Measurements from ENCODE around the gene HSPB6. TPM values are rescaled to one million over a fixed set of nuclear protein-coding genes. Genes with fewer than 3 reads are reported as not detected.
A peak's percentile ranks its signal among the peaks of the same experiment; 100 is the strongest.
"Not testable (repeated sequence)": the region's sequence is repeated elsewhere in the genome, so short reads cannot be mapped to it uniquely, and the experiment has no call there.

Gene HSPB6
- total RNA-seq, 1 donor from 2014 or later, result 0.37 TPM

GRCh38 chr19:35732540-35733179 lies 24.2 kb downstream of the HSPB6 start:
- DNase-seq (ENCODE audit: low read depth), result no peak

GRCh38 chr19:35731779-35732405 lies 24.9 kb downstream of the HSPB6 start:
- no peak for DNase-seq (ENCODE audit: low read depth)

- no peak for DNase-seq (ENCODE audit: low read depth)
Measured at GRCh38 chr19:35731353-35731752, 25.5 kb downstream of the HSPB6 start.

- DNase-seq (ENCODE audit: low read depth), result no peak
Measured at GRCh38 chr19:35730326-35730725, 26.5 kb downstream of the HSPB6 start.

- DNase-seq (ENCODE audit: low read depth), result no peak
Measured at GRCh38 chr19:35729763-35730162, 27.1 kb downstream of the HSPB6 start.

GRCh38 chr19:35729021-35729420 lies 27.8 kb downstream of the HSPB6 start:
- no peak for DNase-seq (ENCODE audit: low read depth)

- no peak for DNase-seq (ENCODE audit: low read depth)
Measured at GRCh38 chr19:35727956-35728706, 28.7 kb downstream of the HSPB6 start.

GRCh38 chr19:35727053-35727955 lies 29.5 kb downstream of the HSPB6 start:
- DNase-seq (ENCODE audit: low read depth), result peak; percentile 62

GRCh38 chr19:35725216-35725861 lies 31.5 kb downstream of the HSPB6 start:
- DNase-seq (ENCODE audit: low read depth), result no peak

- no peak for DNase-seq (ENCODE audit: low read depth)
Measured at GRCh38 chr19:35724560-35724959, 32.3 kb downstream of the HSPB6 start.

GRCh38 chr19:35724132-35724531 lies 32.7 kb downstream of the HSPB6 start:
- not testable (repeated sequence) for DNase-seq (ENCODE audit: low read depth)

- DNase-seq (ENCODE audit: low read depth), result no peak
Measured at GRCh38 chr19:35723671-35724070, 33.2 kb downstream of the HSPB6 start.

- no peak for DNase-seq (ENCODE audit: low read depth)
Measured at GRCh38 chr19:35722897-35723296, 33.9 kb downstream of the HSPB6 start.

- DNase-seq (ENCODE audit: low read depth), result no peak
Measured at GRCh38 chr19:35722461-35722860, 34.4 kb downstream of the HSPB6 start.

- DNase-seq (ENCODE audit: low read depth), result no peak
Measured at GRCh38 chr19:35721374-35721773, 35.5 kb downstream of the HSPB6 start.

GRCh38 chr19:35720648-35721047 lies 36.2 kb downstream of the HSPB6 start:
- no peak for DNase-seq (ENCODE audit: low read depth)

- no peak for DNase-seq (ENCODE audit: low read depth)
Measured at GRCh38 chr19:35720163-35720524, 36.7 kb downstream of the HSPB6 start.

- DNase-seq (ENCODE audit: low read depth), result no peak
Measured at GRCh38 chr19:35719402-35720162, 37.2 kb downstream of the HSPB6 start.

GRCh38 chr19:35718345-35719041 lies 38.3 kb downstream of the HSPB6 start:
- DNase-seq (ENCODE audit: low read depth), result peak; percentile 46
